Fibroblast of villous mesenchyme (primary cell): Measurements from ENCODE around the gene FNDC7. TPM values are rescaled to one million over a fixed set of nuclear protein-coding genes. Genes with fewer than 3 reads are reported as not detected.

ENCODE experiments used
- DNase-seq: peaks from one replicate; pipeline ENCODE4 v3.0.0-alpha.2; 2010; ENCODE audit warnings: low read depth
- H3K4me3 ChIP-seq: 2 replicates; pipeline ENCODE4 v1.5.1; 2011; ENCODE audit warnings: low read depth, mild to moderate bottlenecking, low read length
- total RNA-seq: library from RNA; depleted of rRNA; stranded (reverse); fragments of >200 nt; gene quantifications from 2 replicates; pipeline ENCODE4 v1.2.3, GENCODE V29; 2012
- TF ChIP-seq, protein P1 (sequence below): IDR thresholded peaks from 2 replicates; pipeline ENCODE4 v1.5.1; 2012; ENCODE audit warnings: low read depth, mild to moderate bottlenecking, low read length; ENCODE audit not compliant: insufficient read depth

The FNDC7 gene
- total RNA-seq, 1 donor = 0.43 TPM

DNA sequence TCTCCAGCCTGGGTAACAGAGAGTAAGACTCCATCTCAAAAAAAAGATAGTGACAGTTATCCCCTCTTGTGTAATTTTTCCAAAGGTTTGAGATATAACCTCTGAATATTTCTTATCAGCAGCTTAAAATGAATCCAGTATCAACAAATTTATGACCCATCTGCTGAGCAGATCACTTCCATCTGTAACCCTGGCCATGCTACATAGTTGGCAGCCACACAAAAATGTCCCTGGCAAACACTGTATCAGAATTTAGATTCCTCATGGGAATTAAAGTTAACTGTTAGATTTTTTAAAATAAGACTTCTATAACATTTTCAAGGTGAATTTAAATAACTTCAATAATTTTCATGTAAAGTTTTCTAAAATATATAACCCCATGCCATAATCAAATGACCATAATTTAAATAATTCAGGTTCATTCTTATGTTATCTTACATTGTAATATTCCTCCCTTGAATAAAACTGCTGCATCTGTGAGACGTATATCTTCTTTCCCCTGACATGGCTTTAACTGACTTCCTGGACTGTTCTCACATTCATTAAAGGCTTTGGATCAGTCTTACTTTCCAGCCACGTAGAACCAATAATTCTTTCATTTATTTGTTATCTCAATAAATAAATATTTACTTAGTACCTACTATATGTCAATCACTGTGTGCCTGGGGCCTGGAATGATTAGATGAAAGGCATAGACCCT lies 25.9 kb upstream of the FNDC7 start:
- no peak overlapping the region for H3K4me3 ChIP-seq
- DNase-seq = peak; percentile 72
- TF ChIP-seq, protein P1, sequence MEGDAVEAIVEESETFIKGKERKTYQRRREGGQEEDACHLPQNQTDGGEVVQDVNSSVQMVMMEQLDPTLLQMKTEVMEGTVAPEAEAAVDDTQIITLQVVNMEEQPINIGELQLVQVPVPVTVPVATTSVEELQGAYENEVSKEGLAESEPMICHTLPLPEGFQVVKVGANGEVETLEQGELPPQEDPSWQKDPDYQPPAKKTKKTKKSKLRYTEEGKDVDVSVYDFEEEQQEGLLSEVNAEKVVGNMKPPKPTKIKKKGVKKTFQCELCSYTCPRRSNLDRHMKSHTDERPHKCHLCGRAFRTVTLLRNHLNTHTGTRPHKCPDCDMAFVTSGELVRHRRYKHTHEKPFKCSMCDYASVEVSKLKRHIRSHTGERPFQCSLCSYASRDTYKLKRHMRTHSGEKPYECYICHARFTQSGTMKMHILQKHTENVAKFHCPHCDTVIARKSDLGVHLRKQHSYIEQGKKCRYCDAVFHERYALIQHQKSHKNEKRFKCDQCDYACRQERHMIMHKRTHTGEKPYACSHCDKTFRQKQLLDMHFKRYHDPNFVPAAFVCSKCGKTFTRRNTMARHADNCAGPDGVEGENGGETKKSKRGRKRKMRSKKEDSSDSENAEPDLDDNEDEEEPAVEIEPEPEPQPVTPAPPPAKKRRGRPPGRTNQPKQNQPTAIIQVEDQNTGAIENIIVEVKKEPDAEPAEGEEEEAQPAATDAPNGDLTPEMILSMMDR = no peak

GRCh38 chr1:108691128-108691941 lies 21.4 kb upstream of the FNDC7 start:
- TF ChIP-seq, protein P1 = no peak
- peak; percentile 28 for DNase-seq
- H3K4me3 ChIP-seq = peak overlapping the region; percentile 99

DNA sequence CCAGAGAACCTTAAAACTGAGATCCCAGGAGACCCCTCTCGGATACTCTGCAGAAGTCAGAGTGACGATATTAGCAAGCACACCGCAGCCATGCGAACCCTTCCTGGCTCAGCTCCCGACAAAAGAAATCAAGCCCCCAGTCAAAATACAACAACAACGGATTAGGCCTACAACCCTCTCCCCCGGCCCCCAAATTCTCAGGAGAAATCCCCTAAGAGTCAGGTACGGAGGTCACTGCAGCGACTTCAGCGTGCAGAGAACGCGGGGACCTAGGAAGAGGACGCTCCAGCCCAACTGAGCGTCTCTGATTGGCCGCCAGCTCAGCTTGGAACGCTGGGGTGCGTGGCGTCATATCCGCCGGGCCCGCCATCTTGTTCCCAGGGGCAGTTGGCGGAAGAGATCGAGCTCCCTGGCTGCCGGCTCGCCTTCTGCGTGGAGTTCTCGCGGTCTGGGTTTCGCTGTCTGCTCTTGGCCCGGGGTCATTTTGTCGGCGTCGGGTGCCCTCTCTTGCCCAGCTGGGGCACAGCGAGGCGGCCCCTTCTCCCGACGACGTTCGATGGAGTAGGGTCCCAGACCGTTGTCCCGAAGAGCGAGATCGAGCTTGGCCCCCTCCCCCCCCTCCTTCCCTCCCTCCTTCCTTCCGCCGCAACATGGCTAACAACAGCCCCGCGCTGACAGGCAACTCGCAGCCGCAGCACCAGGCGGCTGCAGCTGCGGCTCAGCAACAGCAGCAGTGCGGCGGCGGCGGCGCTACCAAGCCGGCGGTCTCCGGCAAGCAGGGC lies 20.6 kb upstream of the FNDC7 start, which contains the start of gene PRPF38B:
PRPF38B (plus strand) TSS at position 369 of the 782 bp plus-strand sequence; CDS start at position 651, 282 bp downstream.
- TF ChIP-seq, protein P1 = no peak
- DNase-seq = peak; percentile 92
- H3K4me3 ChIP-seq = peak within 1 kb of the TSS; percentile 99

- peak; percentile 84 for DNase-seq
- TF ChIP-seq, protein P1 = peak; percentile 33
- H3K4me3 ChIP-seq = peak overlapping the region; percentile 99
Observed at GRCh38 chr1:108692724-108693655, 19.7 kb upstream of the FNDC7 start.

- no peak for DNase-seq
- TF ChIP-seq, protein P1 = no peak
- H3K4me3 ChIP-seq = no peak overlapping the region
Observed at GRCh38 chr1:108695535-108695934, 17.2 kb upstream of the FNDC7 start.
